GM19238 (cell line): Measurements from ENCODE around the gene ABAT.
"Not testable (repeated sequence)": the region's sequence is repeated elsewhere in the genome, so short reads cannot be mapped to it uniquely, and the experiment has no call there.

ENCODE experiments used
- DNase-seq: peaks from one replicate; pipeline ENCODE4 v3.0.0; 2011; ENCODE audit warnings: low spot score; ENCODE audit not compliant: insufficient read length

ABAT gene

GRCh38 chr16:8679151-8679550 lies 4.7 kb downstream of the ABAT start:
- DNase-seq: no peak

GRCh38 chr16:8682551-8683259 lies 8.3 kb downstream of the ABAT start:
- no peak for DNase-seq

- no peak for DNase-seq
Measured at GRCh38 chr16:8683640-8684039, 9.2 kb downstream of the ABAT start.

- no peak for DNase-seq
Measured at GRCh38 chr16:8685617-8686016, 11.2 kb downstream of the ABAT start.

GRCh38 chr16:8686031-8686621 lies 11.7 kb downstream of the ABAT start:
- DNase-seq: no peak

GRCh38 chr16:8686879-8687278 lies 12.5 kb downstream of the ABAT start:
- no peak for DNase-seq

GRCh38 chr16:8689686-8690085 lies 15.3 kb downstream of the ABAT start:
- no peak for DNase-seq

GRCh38 chr16:8691728-8692127 lies 17.3 kb downstream of the ABAT start:
- DNase-seq: no peak

- DNase-seq: no peak
Measured at GRCh38 chr16:8694795-8695728, 20.6 kb downstream of the ABAT start.

GRCh38 chr16:8696880-8697279 lies 22.5 kb downstream of the ABAT start:
- DNase-seq: no peak

GRCh38 chr16:8697965-8698364 lies 23.5 kb downstream of the ABAT start:
- DNase-seq: no peak

- no peak for DNase-seq
Measured at GRCh38 chr16:8703693-8704092, 29.3 kb downstream of the ABAT start.

- DNase-seq: no peak
Measured at GRCh38 chr16:8704098-8704497, 29.7 kb downstream of the ABAT start.

GRCh38 chr16:8705100-8705822 lies 30.8 kb downstream of the ABAT start:
- DNase-seq: not testable (repeated sequence)

GRCh38 chr16:8708536-8708935 lies 34.1 kb downstream of the ABAT start:
- DNase-seq: no peak

GRCh38 chr16:8712589-8713361 lies 38.4 kb downstream of the ABAT start:
- DNase-seq: no peak

- no peak for DNase-seq
Measured at GRCh38 chr16:8713635-8714172, 39.3 kb downstream of the ABAT start.

- no peak for DNase-seq
Measured at GRCh38 chr16:8714174-8714573, 39.8 kb downstream of the ABAT start.

- DNase-seq: no peak
Measured at GRCh38 chr16:8714807-8715206, 40.4 kb downstream of the ABAT start.

GRCh38 chr16:8716052-8716451 lies 41.6 kb downstream of the ABAT start:
- no peak for DNase-seq
